ENCODE results near the gene GNA12.
"Not testable (repeated sequence)": the region's sequence is repeated elsewhere in the genome, so short reads cannot be mapped to it uniquely, and the experiment has no call there.

GRCh38 chr7:2724036-2724435 lies 120.1 kb downstream of the GNA12 start:
- not testable (repeated sequence) for TF ChIP-seq EZH2phosphoT487 (IDR thresholded peaks at IDR 0.05; ENCODE audit: insufficient read depth, low read depth); EZH2 (IDR thresholded peaks at IDR 0.05; ENCODE audit: insufficient read depth, poor library complexity, severe bottlenecking)

All from GM23248 (cell line).